Gastroesophageal sphincter (tissue), 3 donors: ENCODE measurements around the gene SAA2.

Experiments
- CTCF ChIP-seq, 4 experiments: fragments of 200-600 bp in 2 of 4; fragments of 450-650 bp in 2 of 4; sonication (generic) in 1 of 4; IDR thresholded peaks; one replicate each; pipeline ENCODE4 v1.5.1; 2017 to 2019; ENCODE audit warnings: antibody characterized with exemption in 4 of 4, mild to moderate bottlenecking in 2 of 4, moderate library complexity in 2 of 4
- EP300 ChIP-seq: sonication (generic); formaldehyde crosslinking; IDR thresholded peaks from one replicate; pipeline ENCODE4 v1.6.1; 2017; ENCODE audit warnings: antibody characterized with exemption, mild to moderate bottlenecking
- POLR2A ChIP-seq, 2 donors: fragments of 450-650 bp; IDR thresholded peaks; one replicate each; pipeline ENCODE4 v1.6.1; 2017; ENCODE audit warnings: antibody characterized with exemption in 2 of 2, mild to moderate bottlenecking in 2 of 2, moderate library complexity in 1 of 2
- POLR2AphosphoS5 ChIP-seq: sonication (generic); formaldehyde crosslinking; IDR thresholded peaks from one replicate; pipeline ENCODE4 v1.6.1; 2017; ENCODE audit warnings: antibody characterized with exemption

- TF ChIP-seq CTCF (IDR thresholded peaks at IDR 0.05) = no peak
- TF ChIP-seq EP300 = no peak
- TF ChIP-seq POLR2A (IDR thresholded peaks at IDR 0.05) = no peak
- TF ChIP-seq POLR2AphosphoS5 = no peak
These were observed 37.4 kb upstream of the SAA2 start for GRCh38 chr11:18285841-18286240.
